GM15510 (cell line): ENCODE results near the gene PSEN1.

Experiments
- POLR2A ChIP-seq: IDR thresholded peaks from 3 replicates; pipeline ENCODE4 v1.6.1; 2011; ENCODE audit warnings: borderline replicate concordance; ENCODE audit not compliant: insufficient read length; ENCODE audit errors: extremely low read depth

The PSEN1 gene

GRCh38 chr14:73231981-73232851 lies 95.9 kb downstream of the PSEN1 start:
- no peak for TF ChIP-seq POLR2A

GRCh38 chr14:73232984-73233383 lies 96.7 kb downstream of the PSEN1 start:
- no peak for TF ChIP-seq POLR2A

- no peak for TF ChIP-seq POLR2A
Measured at GRCh38 chr14:73233564-73233963, 97.3 kb downstream of the PSEN1 start.

GRCh38 chr14:73234029-73234428 lies 97.7 kb downstream of the PSEN1 start:
- TF ChIP-seq POLR2A: no peak

- TF ChIP-seq POLR2A: no peak
Measured at GRCh38 chr14:73234586-73235394, 98.5 kb downstream of the PSEN1 start.

- TF ChIP-seq POLR2A: no peak
Measured at GRCh38 chr14:73235531-73236155, 99.3 kb downstream of the PSEN1 start.

- no peak for TF ChIP-seq POLR2A
Measured at GRCh38 chr14:73236157-73236556, 99.8 kb downstream of the PSEN1 start.

GRCh38 chr14:73236752-73237218 lies 100.5 kb downstream of the PSEN1 start:
- no peak for TF ChIP-seq POLR2A

- TF ChIP-seq POLR2A: no peak
Measured at GRCh38 chr14:73237219-73237785, 101.0 kb downstream of the PSEN1 start, which contains the start of gene PAPLN. TSS of gene PAPLN (plus strand) at chr14:73237506. CDS start at chr14:73239779, 2,273 bp downstream.

GRCh38 chr14:73237786-73238423 lies 101.6 kb downstream of the PSEN1 start:
- no peak for TF ChIP-seq POLR2A

GRCh38 chr14:73238424-73238852 lies 102.1 kb downstream of the PSEN1 start:
- TF ChIP-seq POLR2A: no peak

- TF ChIP-seq POLR2A: no peak
Measured at GRCh38 chr14:73238941-73239340, 102.6 kb downstream of the PSEN1 start.

GRCh38 chr14:73239393-73240241 lies 103.3 kb downstream of the PSEN1 start:
- TF ChIP-seq POLR2A: no peak
